GM21619 (cell line): ENCODE data around the gene SUMO4.
"Not testable (repeated sequence)": the region's sequence is repeated elsewhere in the genome, so short reads cannot be mapped to it uniquely, and the experiment has no call there.

Source experiments
- ATAC-seq: cut with Tn5 transposase; IDR thresholded peaks from one replicate; pipeline ENCODE4 v1.9.1; 2021; ENCODE audit not compliant: unreplicated experiment

SUMO4 gene

GRCh38 chr6:149429427-149430360 is 29.6 kb downstream of the SUMO4 start:
- ATAC-seq = no peak

- ATAC-seq = peak; percentile 93
Observed at GRCh38 chr6:149431905-149432775, 32.1 kb downstream of the SUMO4 start.

GRCh38 chr6:149433405-149433804 is 33.3 kb downstream of the SUMO4 start:
- no peak for ATAC-seq

- ATAC-seq = no peak
Observed at GRCh38 chr6:149433881-149434280, 33.8 kb downstream of the SUMO4 start.

- no peak for ATAC-seq
Observed at GRCh38 chr6:149435919-149436586, 36.0 kb downstream of the SUMO4 start.

- ATAC-seq = no peak
Observed at GRCh38 chr6:149436647-149437046, 36.6 kb downstream of the SUMO4 start.

- no peak for ATAC-seq
Observed at GRCh38 chr6:149437212-149437611, 37.1 kb downstream of the SUMO4 start.

- no peak for ATAC-seq
Observed at GRCh38 chr6:149438855-149439254, 38.8 kb downstream of the SUMO4 start.

GRCh38 chr6:149439626-149440025 is 39.6 kb downstream of the SUMO4 start:
- no peak for ATAC-seq

GRCh38 chr6:149440735-149441671 is 40.9 kb downstream of the SUMO4 start:
- no peak for ATAC-seq

GRCh38 chr6:149441740-149442139 is 41.7 kb downstream of the SUMO4 start:
- ATAC-seq = no peak

GRCh38 chr6:149443411-149444181 is 43.5 kb downstream of the SUMO4 start:
- no peak for ATAC-seq

- not testable (repeated sequence) for ATAC-seq
Observed at GRCh38 chr6:149444360-149445094, 44.5 kb downstream of the SUMO4 start.

- ATAC-seq = no peak
Observed at GRCh38 chr6:149445095-149445466, 45.0 kb downstream of the SUMO4 start.

GRCh38 chr6:149445573-149445972 is 45.5 kb downstream of the SUMO4 start:
- no peak for ATAC-seq

- no peak for ATAC-seq
Observed at GRCh38 chr6:149446791-149447376, 46.8 kb downstream of the SUMO4 start.

- ATAC-seq = no peak
Observed at GRCh38 chr6:149448821-149449453, 48.9 kb downstream of the SUMO4 start.
